HUES64 (cell line): ENCODE measurements around the gene NUP58.
A peak's percentile ranks its signal among the peaks of the same experiment; 100 is the strongest.
"Not testable (repeated sequence)": the region's sequence is repeated elsewhere in the genome, so short reads cannot be mapped to it uniquely, and the experiment has no call there.

Experiments used
- H3K27ac ChIP-seq: 2 replicates; pipeline ENCODE4 v1.7.0; 2013; ENCODE audit warnings: low read depth, low read length, inconsistent platforms
- H3K27me3 ChIP-seq: 2 replicates; pipeline ENCODE4 v1.6.1; 2013; ENCODE audit warnings: mild to moderate bottlenecking, low read length; ENCODE audit not compliant: insufficient read depth
- H3K36me3 ChIP-seq: 2 replicates; pipeline ENCODE4 v1.6.1; 2013; ENCODE audit warnings: mild to moderate bottlenecking, low read length; ENCODE audit not compliant: insufficient read depth
- H3K4me1 ChIP-seq: 2 replicates; pipeline ENCODE4 v1.6.1; 2013; ENCODE audit warnings: mild to moderate bottlenecking, low read length, moderate library complexity; ENCODE audit not compliant: insufficient read depth
- H3K4me3 ChIP-seq: 2 replicates; pipeline ENCODE4 v1.5.1; 2013; ENCODE audit warnings: mild to moderate bottlenecking, low read length, moderate library complexity
- H3K9ac ChIP-seq: 2 replicates; pipeline ENCODE4 v1.6.1; 2013; ENCODE audit warnings: mild to moderate bottlenecking, low read depth, low read length
- H3K9me3 ChIP-seq: 2 replicates; pipeline ENCODE4 v1.6.1; 2013; ENCODE audit warnings: low read depth, low read length; ENCODE audit not compliant: insufficient read depth
- WGBS: fragments of 150-250, 120-280 bp; methylation state at CpG from one replicate; pipeline ENCODE4 v1.1.7; 2013; ENCODE audit warnings: missing lambda C conversion rate; 5-methylcytosine and 5-hydroxymethylcytosine counted together

The NUP58 gene

GRCh38 chr13:25351404-25351803, 50.0 kb downstream of the NUP58 start:
- no peaks in the 10 kb centered on the region for H3K27me3 ChIP-seq

GRCh38 chr13:25352230-25352629, 50.8 kb downstream of the NUP58 start:
- Histone ChIP-seq H3K27ac (no peak overlapping the region), H3K27me3 (no peaks in the 10 kb centered on the region), H3K4me3 (no peak overlapping the region), H3K36me3 (no peaks in the 10 kb centered on the region), H3K9me3 (no peaks in the 10 kb centered on the region), H3K9ac (no peak overlapping the region), H3K4me1 (peaks cover 5% of the 10 kb centered on the region; the same call in 1 of the 2 replicates)
- WGBS, result 93% methylated on average over 3 of the region's 3 CpGs

More at GRCh38 chr13:25351404-25351803, 50.0 kb downstream of the NUP58 start:
- peaks cover 7% of the 10 kb centered on the region; the same call in 1 of the 2 replicates for H3K4me1 ChIP-seq
- WGBS, result 100% methylated on average over 1 of the region's 1 CpG
- no peaks in the 10 kb centered on the region for H3K36me3 ChIP-seq
- no peak overlapping the region for H3K27ac ChIP-seq
- H3K9ac ChIP-seq, result no peak overlapping the region
- no peaks in the 10 kb centered on the region for H3K9me3 ChIP-seq
- no peak overlapping the region for H3K4me3 ChIP-seq

GRCh38 chr13:25352806-25353205, 51.4 kb downstream of the NUP58 start:
- H3K27me3 ChIP-seq, result no peaks in the 10 kb centered on the region
- no peaks in the 10 kb centered on the region for H3K4me1 ChIP-seq
- 94% methylated on average over 4 of the region's 4 CpGs for WGBS
- no peak overlapping the region for H3K9ac ChIP-seq
- no peak overlapping the region for H3K27ac ChIP-seq
- H3K4me3 ChIP-seq, result no peak overlapping the region
- no peaks in the 10 kb centered on the region for H3K9me3 ChIP-seq
- no peaks in the 10 kb centered on the region for H3K36me3 ChIP-seq

GRCh38 chr13:25353344-25353743, 51.9 kb downstream of the NUP58 start:
- Histone ChIP-seq H3K4me3 (no peak overlapping the region), H3K4me1 (no peaks in the 10 kb centered on the region), H3K9me3 (no peaks in the 10 kb centered on the region), H3K9ac (no peak overlapping the region), H3K27me3 (no peaks in the 10 kb centered on the region), H3K36me3 (no peaks in the 10 kb centered on the region), H3K27ac (no peak overlapping the region)
- 94% methylated on average over 4 of the region's 4 CpGs for WGBS

- H3K9ac ChIP-seq, result no peak overlapping the region
- no peaks in the 10 kb centered on the region for H3K36me3 ChIP-seq
- H3K9me3 ChIP-seq, result no peaks in the 10 kb centered on the region
- WGBS, result 92% methylated on average over 6 of the region's 6 CpGs
- no peaks in the 10 kb centered on the region for H3K27me3 ChIP-seq
- H3K27ac ChIP-seq, result no peak overlapping the region
- no peak overlapping the region for H3K4me3 ChIP-seq
- no peaks in the 10 kb centered on the region for H3K4me1 ChIP-seq
Observed at GRCh38 chr13:25354377-25354776, 53.0 kb downstream of the NUP58 start.

- H3K9ac ChIP-seq, H3K4me3 ChIP-seq, H3K4me1 ChIP-seq, H3K27ac ChIP-seq, H3K9me3 ChIP-seq, H3K27me3 ChIP-seq, H3K36me3 ChIP-seq: not testable (repeated sequence)
- 98% methylated on average over 5 of the region's 6 CpGs for WGBS
Observed at GRCh38 chr13:25360443-25360842, 59.0 kb downstream of the NUP58 start.

GRCh38 chr13:25365720-25366235, 64.4 kb downstream of the NUP58 start:
- peaks cover 21% of the 10 kb centered on the region for H3K27me3 ChIP-seq
- H3K9me3 ChIP-seq, result 0 out of 2 replicates have a peak, but pooled peaks cover 1% of the 10 kb centered on the region
- H3K9ac ChIP-seq, result no peak overlapping the region
- no peak overlapping the region for H3K4me3 ChIP-seq
- H3K27ac ChIP-seq, result no peak overlapping the region
- WGBS, result 95% methylated on average over 30 of the region's 32 CpGs
- H3K4me1 ChIP-seq, result no peaks in the 10 kb centered on the region
- no peaks in the 10 kb centered on the region for H3K36me3 ChIP-seq

- Histone ChIP-seq H3K9ac (no peak overlapping the region), H3K4me3 (peak overlapping the region; percentile 64), H3K9me3 (no peaks in the 10 kb centered on the region), H3K27ac (no peak overlapping the region), H3K36me3 (no peaks in the 10 kb centered on the region), H3K27me3 (peaks cover 61% of the 10 kb centered on the region), H3K4me1 (peaks cover 6% of the 10 kb centered on the region; the same call in 1 of the 2 replicates)
- 49% methylated on average over 18 of the region's 20 CpGs for WGBS
Observed at GRCh38 chr13:25371158-25371874, 69.9 kb downstream of the NUP58 start.

GRCh38 chr13:25371875-25372283, 70.5 kb downstream of the NUP58 start, which contains the start of gene ATP8A2:
Gene ATP8A2 (plus strand): TSS chr13:25371974. CDS start chr13:25372213, 239 bp downstream.
- H3K36me3 ChIP-seq, result no peaks in the 10 kb centered on the region
- H3K9ac ChIP-seq, result no peak within 1 kb of the TSS; the same call in 1 of the 2 replicates
- peaks cover 61% of the 10 kb centered on the region for H3K27me3 ChIP-seq
- no peak within 1 kb of the TSS for H3K27ac ChIP-seq
- H3K9me3 ChIP-seq, result no peaks in the 10 kb centered on the region
- H3K4me1 ChIP-seq, result peaks cover 6% of the 10 kb centered on the region; the same call in 1 of the 2 replicates
- H3K4me3 ChIP-seq, result peak within 1 kb of the TSS; percentile 64
- under 1% methylated on average over 58 of the region's 58 CpGs for WGBS

- WGBS, result 21% methylated on average over 82 of the region's 82 CpGs
- Histone ChIP-seq H3K27ac (no peak overlapping the region), H3K9ac (no peak overlapping the region; the same call in 1 of the 2 replicates), H3K9me3 (no peaks in the 10 kb centered on the region), H3K4me3 (peak overlapping the region; percentile 64), H3K4me1 (peaks cover 6% of the 10 kb centered on the region; the same call in 1 of the 2 replicates), H3K27me3 (peaks cover 61% of the 10 kb centered on the region), H3K36me3 (no peaks in the 10 kb centered on the region)
Observed at GRCh38 chr13:25372284-25373081, 71.1 kb downstream of the NUP58 start.
